ENCODE results near the gene ASB16. TPM values are rescaled to one million over a fixed set of nuclear protein-coding genes. Genes with fewer than 3 reads are reported as not detected.
A peak's percentile ranks its signal among the peaks of the same experiment; 100 is the strongest.

The ASB16 gene
- total and polyA plus RNA-seq, 9 of the 15 experiments (the other 6 are each of a cell fraction or from before 2014, with no cell fraction given): 0.03 to 0.07 TPM; not detected in 7

- TF ChIP-seq MNT (conservative IDR thresholded peaks at IDR 0.05) (peak in 1 of 2 experiments; percentile 17; a peak in 1 of 4 replicates), LARP7 (IDR thresholded peaks at IDR 0.05) (no peak), SREBF2 (CRISPR knock-in tag; IDR thresholded peaks at IDR 0.05) (no peak), KLF13 (tag; IDR thresholded peaks at IDR 0.05; ENCODE audit: borderline replicate concordance, low read depth) (no peak), LEF1 (IDR thresholded peaks at IDR 0.05) (no peak), SLC30A9 (CRISPR knock-in tag; IDR thresholded peaks at IDR 0.05) (no peak), ZBTB5 (IDR thresholded peaks at IDR 0.05) (no peak), NR4A1 (CRISPR knock-in tag; IDR thresholded peaks at IDR 0.05) (no peak), NR4A1 (tag; IDR thresholded peaks at IDR 0.05) (no peak), NBN (IDR thresholded peaks at IDR 0.05; ENCODE audit: low read depth) (no peak), CHD4 (IDR thresholded peaks at IDR 0.05; ENCODE audit: insufficient read depth, insufficient replicate concordance, low read depth, low read length, poor library complexity, severe bottlenecking) (no peak), FOXK1 (CRISPR knock-in tag; IDR thresholded peaks at IDR 0.05; ENCODE audit: borderline replicate concordance) (no peak), FOXJ2 (tag; IDR thresholded peaks at IDR 0.05) (no peak), FOXA1 (IDR thresholded peaks at IDR 0.05; ENCODE audit: borderline replicate concordance) (no peak), NFATC3 (IDR thresholded peaks at IDR 0.05) (no peak), E2F1 (CRISPR knock-in tag; IDR thresholded peaks at IDR 0.05) (no peak), ATF2 (CRISPR knock-in tag; IDR thresholded peaks at IDR 0.05) (no peak), PKNOX1 (IDR thresholded peaks at IDR 0.05) (no peak), ZNF282 (CRISPR knock-in tag; IDR thresholded peaks at IDR 0.05) (no peak), MAX (CRISPR knock-in tag; IDR thresholded peaks at IDR 0.05) (no peak), ZNF444 (CRISPR knock-in tag; IDR thresholded peaks at IDR 0.05) (peak; percentile 86; the same call in 1 of the 2 replicates)
These were observed 28.4 kb downstream of the ASB16 start (continued) for GRCh38 chr17:44198721-44199552.
